Measurements from ENCODE around the gene FTCD. TPM values are rescaled to one million over a fixed set of nuclear protein-coding genes. Genes with fewer than 3 reads are reported as not detected.
"Not testable (repeated sequence)": the region's sequence is repeated elsewhere in the genome, so short reads cannot be mapped to it uniquely, and the experiment has no call there.

FTCD gene
- total RNA-seq, 1 donor from 2014 or later: not detected

- no peak for DNase-seq (ENCODE audit: low read depth)
- TF ChIP-seq, protein P1, sequence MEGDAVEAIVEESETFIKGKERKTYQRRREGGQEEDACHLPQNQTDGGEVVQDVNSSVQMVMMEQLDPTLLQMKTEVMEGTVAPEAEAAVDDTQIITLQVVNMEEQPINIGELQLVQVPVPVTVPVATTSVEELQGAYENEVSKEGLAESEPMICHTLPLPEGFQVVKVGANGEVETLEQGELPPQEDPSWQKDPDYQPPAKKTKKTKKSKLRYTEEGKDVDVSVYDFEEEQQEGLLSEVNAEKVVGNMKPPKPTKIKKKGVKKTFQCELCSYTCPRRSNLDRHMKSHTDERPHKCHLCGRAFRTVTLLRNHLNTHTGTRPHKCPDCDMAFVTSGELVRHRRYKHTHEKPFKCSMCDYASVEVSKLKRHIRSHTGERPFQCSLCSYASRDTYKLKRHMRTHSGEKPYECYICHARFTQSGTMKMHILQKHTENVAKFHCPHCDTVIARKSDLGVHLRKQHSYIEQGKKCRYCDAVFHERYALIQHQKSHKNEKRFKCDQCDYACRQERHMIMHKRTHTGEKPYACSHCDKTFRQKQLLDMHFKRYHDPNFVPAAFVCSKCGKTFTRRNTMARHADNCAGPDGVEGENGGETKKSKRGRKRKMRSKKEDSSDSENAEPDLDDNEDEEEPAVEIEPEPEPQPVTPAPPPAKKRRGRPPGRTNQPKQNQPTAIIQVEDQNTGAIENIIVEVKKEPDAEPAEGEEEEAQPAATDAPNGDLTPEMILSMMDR (conservative IDR thresholded peaks at IDR 0.05; ENCODE audit: low read depth, low read length): no peak
- H3K4me3 ChIP-seq (ENCODE audit: low read depth, low read length): no peak overlapping the region
Observed at GRCh38 chr21:46145840-46146691, 9.3 kb downstream of the FTCD start.

DNA sequence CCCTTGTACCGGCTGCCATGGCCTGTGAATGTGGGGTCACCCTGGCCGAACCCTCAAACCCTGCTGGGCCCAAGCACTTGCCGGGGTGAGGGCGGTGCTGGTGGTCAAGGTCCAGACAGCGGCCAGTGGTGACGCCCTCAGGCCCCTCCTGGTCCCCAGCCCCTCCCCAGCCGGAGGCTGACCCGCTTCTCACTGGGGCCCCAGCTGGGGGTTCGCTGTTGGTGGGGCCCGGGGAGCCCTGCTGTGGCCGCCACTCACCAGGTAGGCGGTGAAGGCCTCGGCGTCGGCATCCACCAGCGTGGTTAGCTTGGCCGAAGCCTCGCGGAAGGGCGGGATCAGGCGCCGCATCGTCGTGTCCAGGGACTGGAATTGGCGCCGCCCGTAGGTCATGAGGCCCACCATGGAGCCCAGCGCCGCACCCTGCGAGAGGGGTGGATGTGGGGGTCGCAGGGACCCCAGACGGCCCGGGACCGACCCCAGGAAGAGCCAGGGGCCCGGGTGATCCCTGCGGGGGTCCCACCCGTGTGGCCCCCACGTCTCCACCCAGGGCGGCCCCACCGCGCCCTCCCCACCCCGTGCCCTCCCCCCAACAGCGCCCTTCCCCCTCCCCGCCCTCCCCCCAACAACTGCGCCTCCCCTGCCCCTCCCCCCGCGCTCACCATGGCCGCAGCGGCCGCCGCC lies 10.1 kb downstream of the FTCD start:
- no peak for DNase-seq (ENCODE audit: low read depth)
- no peak overlapping the region for H3K4me3 ChIP-seq (ENCODE audit: low read depth, low read length)
- TF ChIP-seq, protein P1 (conservative IDR thresholded peaks at IDR 0.05; ENCODE audit: low read depth, low read length): no peak

DNA sequence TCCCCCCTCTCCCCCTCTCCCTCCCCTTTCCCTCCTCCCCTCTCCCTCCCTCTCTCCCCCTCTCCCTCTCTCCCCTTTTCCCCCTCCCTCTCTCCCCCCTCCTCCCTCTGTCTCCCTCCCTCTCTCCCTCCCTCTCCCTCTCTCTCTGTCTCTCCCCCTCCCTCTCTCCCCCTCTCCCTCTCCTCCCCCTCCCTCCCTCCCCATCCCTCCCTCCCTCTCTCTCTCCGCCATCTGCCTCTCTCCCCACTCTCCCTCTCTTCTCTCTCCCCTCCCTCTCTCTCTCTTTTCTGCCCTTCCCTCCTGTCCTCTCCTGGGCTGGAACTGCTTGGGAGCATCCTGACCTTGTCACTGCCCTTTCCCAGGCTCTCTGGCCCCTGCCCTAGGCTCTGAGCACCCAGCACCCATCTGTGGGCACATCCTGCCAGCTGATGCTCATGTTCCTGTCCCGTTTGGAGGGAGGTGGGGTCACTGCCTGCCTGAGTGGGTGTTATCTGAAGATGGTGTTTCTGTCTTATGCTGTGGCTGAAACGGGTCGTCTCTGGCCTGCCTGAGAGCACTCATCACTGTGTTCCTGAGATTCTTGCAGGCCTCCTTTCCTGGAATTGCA lies 10.8 kb downstream of the FTCD start:
- H3K4me3 ChIP-seq (ENCODE audit: low read depth, low read length): no peak overlapping the region
- TF ChIP-seq, protein P1 (conservative IDR thresholded peaks at IDR 0.05; ENCODE audit: low read depth, low read length): no peak
- DNase-seq (ENCODE audit: low read depth): no peak

GRCh38 chr21:46142582-46143473 lies 12.6 kb downstream of the FTCD start:
- no peak for DNase-seq (ENCODE audit: low read depth)
- TF ChIP-seq, protein P1 (conservative IDR thresholded peaks at IDR 0.05; ENCODE audit: low read depth, low read length): no peak
- no peak overlapping the region for H3K4me3 ChIP-seq (ENCODE audit: low read depth, low read length)

GRCh38 chr21:46141767-46142581 lies 13.4 kb downstream of the FTCD start:
- no peak for DNase-seq (ENCODE audit: low read depth)
- TF ChIP-seq, protein P1 (conservative IDR thresholded peaks at IDR 0.05; ENCODE audit: low read depth, low read length): no peak
- H3K4me3 ChIP-seq (ENCODE audit: low read depth, low read length): no peak overlapping the region

DNA sequence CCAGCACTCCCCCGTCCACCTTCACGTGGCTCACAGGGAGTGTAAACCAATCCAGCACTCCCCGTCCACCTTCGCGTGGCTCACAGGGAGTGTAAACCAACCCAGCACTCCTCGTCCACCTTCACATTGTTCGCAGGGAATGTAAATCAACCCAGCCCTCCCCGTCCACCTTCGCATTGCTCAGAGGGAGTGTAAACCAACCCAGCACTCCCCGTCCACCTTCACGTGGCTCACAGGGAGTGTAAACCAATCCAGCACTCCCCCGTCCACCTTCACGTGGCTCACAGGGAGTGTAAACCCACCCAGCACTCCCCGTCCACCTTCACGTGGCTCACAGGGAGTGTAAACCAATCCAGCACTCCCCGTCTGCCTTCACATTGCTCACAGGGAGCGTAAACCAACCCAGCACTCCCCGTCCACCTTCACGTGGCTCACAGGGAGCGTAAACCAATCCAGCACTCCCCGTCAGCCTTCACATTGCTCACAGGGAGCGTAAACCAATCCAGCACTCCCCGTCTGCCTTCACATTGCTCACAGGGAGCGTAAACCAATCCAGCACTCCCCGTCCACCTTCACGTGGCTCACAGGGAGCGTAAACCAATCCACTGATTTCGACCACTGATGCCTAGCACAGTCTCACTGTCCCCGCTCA lies 14.9 kb downstream of the FTCD start:
- not testable (repeated sequence) for H3K4me3 ChIP-seq (ENCODE audit: low read depth, low read length); DNase-seq (ENCODE audit: low read depth)
